ENCODE results near the gene AATK. TPM values are rescaled to one million over a fixed set of nuclear protein-coding genes. Genes with fewer than 3 reads are reported as not detected.

AATK gene
- total and polyA plus RNA-seq, 10 of the 15 experiments (the other 5 are each of a cell fraction or from before 2014, with no cell fraction given): 0.04 TPM; not detected in 9

GRCh38 chr17:81161972-81162371 is 4.0 kb downstream of the AATK start:
- intact Hi-C loops (cut with micrococcal nuclease; ENCODE audit: unreplicated experiment): no loop called here

More at GRCh38 chr17:81161972-81162371, 4.0 kb downstream of the AATK start:
- ChIA-PET CTCF (no interaction called here), POLR2A (no interaction called here), SMC1A (ENCODE audit: uncharacterized antibody, unreplicated experiment) (no interaction called here), RAD21 (ENCODE audit: unreplicated experiment) (no interaction called here)
- H3K36me3 ChIP-seq (ENCODE audit: control insufficient read depth in 2 of 2, insufficient read depth in 2 of 2, low read length in 1 of 2): no peaks in the 10 kb centered on the region
- in situ Hi-C loops (cut with MboI): no loop called here
- FAIRE-seq: no peak
- H3K4me2 ChIP-seq (ENCODE audit: control insufficient read depth, insufficient read depth): no peak overlapping the region
- H3K9me3 ChIP-seq (replicated peaks; ENCODE audit: control insufficient read depth, insufficient read depth, low read length): no peaks in the 10 kb centered on the region
- TF ChIP-seq HCFC1 (IDR thresholded peaks at IDR 0.05; ENCODE audit: low read length) (no peak), JUND (IDR thresholded peaks at IDR 0.05; ENCODE audit: low read depth, low read length) (no peak), CUX1 (IDR thresholded peaks at IDR 0.05; ENCODE audit: insufficient replicate concordance, low read depth, low read length) (no peak), LARP7 (IDR thresholded peaks at IDR 0.05) (no peak), ZNF592 (IDR thresholded peaks at IDR 0.05) (no peak), MEF2A (IDR thresholded peaks at IDR 0.05; ENCODE audit: insufficient read depth, low read depth, low read length) (no peak), SMAD1 (IDR thresholded peaks at IDR 0.05; ENCODE audit: low read depth, partially characterized antibody) (no peak), MXI1 (IDR thresholded peaks at IDR 0.05; ENCODE audit: low read depth, low read length) (no peak), NFYA (IDR thresholded peaks at IDR 0.05; ENCODE audit: borderline replicate concordance, low read depth, low read length) (no peak), PAX8 (IDR thresholded peaks at IDR 0.05) (no peak), NFXL1 (IDR thresholded peaks at IDR 0.05; ENCODE audit: borderline replicate concordance) (no peak), MTA3 (IDR thresholded peaks at IDR 0.05; ENCODE audit: borderline replicate concordance, low read length) (no peak)
- WGBS (ENCODE audit: insufficient coverage, insufficient replicate concordance, low lambda C conversion rate, missing lambda C conversion rate): 30% methylated on average over 11 of the region's 16 CpGs
- no peaks in the 10 kb centered on the region for H4K20me1 ChIP-seq (ENCODE audit: control insufficient read depth, insufficient read depth)
- no peak overlapping the region for H3K4me3 ChIP-seq
- ATAC-seq: no peak
- H3K79me2 ChIP-seq (ENCODE audit: control insufficient read depth, insufficient read depth, low read length): no peaks in the 10 kb centered on the region
- no peaks in the 10 kb centered on the region; a peak in 2 of 4 replicates for H3K27me3 ChIP-seq (replicated peaks in 1 of 2; ENCODE audit: control insufficient read depth in 2 of 2, insufficient read depth in 2 of 2, low read length in 1 of 2)
- H3K27ac ChIP-seq (ENCODE audit: control insufficient read depth, insufficient read depth): no peak overlapping the region
- DNase-seq (ENCODE audit: low read depth, low spot score): no peak
- H3K9ac ChIP-seq (ENCODE audit: control insufficient read depth, insufficient read depth, low read length): no peak overlapping the region
- BruUV-seq (replicated peaks): no TSS peak
- no peak overlapping the region for H2AFZ ChIP-seq (ENCODE audit: control insufficient read depth, low read depth, low read length)
- H3K4me1 ChIP-seq (ENCODE audit: control insufficient read depth, insufficient read depth, low read length): no peaks in the 10 kb centered on the region

Data from GM12878 (cell line).